ENCODE results near the gene REG3G.

- TF ChIP-seq, protein P1, sequence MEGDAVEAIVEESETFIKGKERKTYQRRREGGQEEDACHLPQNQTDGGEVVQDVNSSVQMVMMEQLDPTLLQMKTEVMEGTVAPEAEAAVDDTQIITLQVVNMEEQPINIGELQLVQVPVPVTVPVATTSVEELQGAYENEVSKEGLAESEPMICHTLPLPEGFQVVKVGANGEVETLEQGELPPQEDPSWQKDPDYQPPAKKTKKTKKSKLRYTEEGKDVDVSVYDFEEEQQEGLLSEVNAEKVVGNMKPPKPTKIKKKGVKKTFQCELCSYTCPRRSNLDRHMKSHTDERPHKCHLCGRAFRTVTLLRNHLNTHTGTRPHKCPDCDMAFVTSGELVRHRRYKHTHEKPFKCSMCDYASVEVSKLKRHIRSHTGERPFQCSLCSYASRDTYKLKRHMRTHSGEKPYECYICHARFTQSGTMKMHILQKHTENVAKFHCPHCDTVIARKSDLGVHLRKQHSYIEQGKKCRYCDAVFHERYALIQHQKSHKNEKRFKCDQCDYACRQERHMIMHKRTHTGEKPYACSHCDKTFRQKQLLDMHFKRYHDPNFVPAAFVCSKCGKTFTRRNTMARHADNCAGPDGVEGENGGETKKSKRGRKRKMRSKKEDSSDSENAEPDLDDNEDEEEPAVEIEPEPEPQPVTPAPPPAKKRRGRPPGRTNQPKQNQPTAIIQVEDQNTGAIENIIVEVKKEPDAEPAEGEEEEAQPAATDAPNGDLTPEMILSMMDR (IDR thresholded peaks at IDR 0.05), result peak in 9 of 12 donors; percentile 14 to 59 (median 42)
- TF ChIP-seq POLR2A (IDR thresholded peaks at IDR 0.05), result no peak
Observed at GRCh38 chr2:78979380-78980151, 45.9 kb upstream of the REG3G start.

Measured in heart left ventricle (tissue), 13 donors.